Measurements from ENCODE around the gene DLEC1.

The DLEC1 gene

DNA sequence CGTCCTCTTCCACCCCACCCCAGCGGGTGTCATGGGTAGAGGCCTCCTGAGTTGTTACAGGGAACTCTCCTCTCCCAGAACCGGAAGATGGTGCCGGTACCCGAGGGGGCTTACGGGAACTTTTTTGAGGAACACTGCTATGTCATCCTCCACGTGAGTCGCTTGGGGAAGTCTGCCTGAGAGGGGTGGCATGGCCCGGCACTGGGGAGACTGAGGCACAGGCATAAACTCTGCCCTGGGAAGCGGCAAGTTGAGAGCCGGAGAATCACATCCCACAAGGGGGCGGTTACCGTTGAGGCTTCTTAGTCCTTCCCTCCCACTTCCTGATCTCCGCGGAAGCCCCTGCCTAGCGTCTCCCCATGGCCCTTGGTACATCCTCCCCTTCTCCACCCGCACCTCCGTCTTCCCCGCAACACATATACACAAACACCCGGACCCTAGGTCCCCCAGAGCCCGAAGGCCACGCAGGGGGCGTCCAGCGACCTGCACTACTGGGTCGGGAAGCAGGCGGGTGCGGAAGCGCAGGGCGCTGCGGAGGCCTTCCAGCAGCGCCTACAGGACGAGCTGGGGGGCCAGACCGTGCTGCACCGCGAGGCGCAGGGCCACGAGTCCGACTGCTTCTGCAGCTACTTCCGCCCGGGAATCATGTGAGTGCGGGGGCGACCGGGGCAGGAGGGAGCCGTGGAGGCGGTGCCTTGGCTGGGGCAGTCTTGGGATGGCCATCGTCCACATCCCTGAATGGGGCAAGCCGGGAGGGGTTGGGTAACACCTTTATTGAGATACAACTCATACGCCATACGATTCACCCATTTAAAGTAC lies 45.0 kb upstream of the DLEC1 start:
- Histone ChIP-seq H3K36me3 (replicated peaks in 1 of 2; ENCODE audit: control insufficient read depth in 2 of 2, insufficient read depth in 2 of 2, low read length in 2 of 2) (peaks cover 0 to 2% of the 10 kb centered on the region in 2 donors), H3K9ac (ENCODE audit: low read depth, low read length, poor library complexity) (peak overlapping the region; percentile 91), H2BK120ac (ENCODE audit: low read depth, low read length) (peak overlapping the region; percentile 63), H4K8ac (ENCODE audit: low read depth, low read length) (peak overlapping the region; percentile 83), H3K27ac (replicated peaks; ENCODE audit: low read length) (no peak overlapping the region), H3K4me2 (ENCODE audit: insufficient read depth, low read length, poor library complexity, severe bottlenecking) (peak overlapping the region; percentile 80), H2AFZ (ENCODE audit: low read length) (peak overlapping the region; percentile 77), H2BK15ac (ENCODE audit: low read length) (peak overlapping the region; percentile 87), H3K27me3 (ENCODE audit: control insufficient read depth in 3 of 3, insufficient read depth in 3 of 3, low read depth in 1 of 3, low read length in 3 of 3) (peaks cover 0 to 70% (median 6%) of the 10 kb centered on the region in 3 experiments), H3K23ac (ENCODE audit: low read depth, low read length, poor library complexity) (peak overlapping the region; percentile 95), H3K14ac (ENCODE audit: low read length) (peak overlapping the region; percentile 95), H2BK5ac (ENCODE audit: low read length) (peak overlapping the region; percentile 54), H3K4me1 (ENCODE audit: control insufficient read depth in 2 of 2, insufficient read depth in 1 of 2, low read depth in 1 of 2, low read length in 2 of 2) (peaks cover 0 to 15% of the 10 kb centered on the region in 2 donors), H3K4me3 (ENCODE audit: low read length in 2 of 2) (peak overlapping the region in 1 of 2 donors; percentile 82), H3K4ac (ENCODE audit: low read length) (peak overlapping the region; percentile 40), H3K18ac (ENCODE audit: low read length) (peak overlapping the region; percentile 98), H2AK5ac (ENCODE audit: low read depth, low read length) (peak overlapping the region; percentile 72), H2BK12ac (ENCODE audit: low read length) (peak overlapping the region; percentile 75), H3K79me1 (ENCODE audit: low read depth, low read length) (no peaks in the 10 kb centered on the region), H3K9me3 (replicated peaks in 1 of 2; ENCODE audit: control insufficient read depth in 2 of 2, insufficient read depth in 1 of 2, low read depth in 1 of 2, low read length in 2 of 2) (no peaks in the 10 kb centered on the region), H4K91ac (ENCODE audit: low read depth, low read length, poor library complexity) (no peak overlapping the region)
- no CpG with 5 or more reads among the region's 49 CpGs for WGBS, 2 donors (ENCODE audit: extremely low coverage in 2 of 2, insufficient read length in 2 of 2, insufficient replicate concordance in 1 of 2)
- DNase-seq (ENCODE audit: low spot score): peak; percentile 17

DNA sequence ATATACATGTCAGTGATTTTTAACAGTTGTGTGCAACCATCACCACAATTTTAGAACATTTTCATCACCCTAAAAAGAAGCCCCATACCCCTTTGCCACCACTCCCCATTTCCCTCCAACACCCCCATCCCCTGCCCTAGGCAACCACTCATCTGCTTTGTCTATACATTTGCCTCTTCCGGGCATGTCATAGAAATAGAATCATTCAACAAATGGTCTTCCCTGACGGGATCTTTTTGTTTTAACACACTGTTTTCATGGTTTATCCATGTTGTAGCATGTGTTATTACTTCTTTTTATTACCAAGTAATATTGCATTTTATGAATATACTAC lies 44.4 kb upstream of the DLEC1 start:
- peak overlapping the region; percentile 80 for H3K4me2 ChIP-seq (ENCODE audit: insufficient read depth, low read length, poor library complexity, severe bottlenecking)
- no peak overlapping the region for H3K4me3 ChIP-seq (ENCODE audit: low read length in 2 of 2)
- H3K4me1 ChIP-seq (ENCODE audit: control insufficient read depth in 2 of 2, insufficient read depth in 1 of 2, low read depth in 1 of 2, low read length in 2 of 2): peaks cover 0 to 18% of the 10 kb centered on the region in 2 donors

DNA sequence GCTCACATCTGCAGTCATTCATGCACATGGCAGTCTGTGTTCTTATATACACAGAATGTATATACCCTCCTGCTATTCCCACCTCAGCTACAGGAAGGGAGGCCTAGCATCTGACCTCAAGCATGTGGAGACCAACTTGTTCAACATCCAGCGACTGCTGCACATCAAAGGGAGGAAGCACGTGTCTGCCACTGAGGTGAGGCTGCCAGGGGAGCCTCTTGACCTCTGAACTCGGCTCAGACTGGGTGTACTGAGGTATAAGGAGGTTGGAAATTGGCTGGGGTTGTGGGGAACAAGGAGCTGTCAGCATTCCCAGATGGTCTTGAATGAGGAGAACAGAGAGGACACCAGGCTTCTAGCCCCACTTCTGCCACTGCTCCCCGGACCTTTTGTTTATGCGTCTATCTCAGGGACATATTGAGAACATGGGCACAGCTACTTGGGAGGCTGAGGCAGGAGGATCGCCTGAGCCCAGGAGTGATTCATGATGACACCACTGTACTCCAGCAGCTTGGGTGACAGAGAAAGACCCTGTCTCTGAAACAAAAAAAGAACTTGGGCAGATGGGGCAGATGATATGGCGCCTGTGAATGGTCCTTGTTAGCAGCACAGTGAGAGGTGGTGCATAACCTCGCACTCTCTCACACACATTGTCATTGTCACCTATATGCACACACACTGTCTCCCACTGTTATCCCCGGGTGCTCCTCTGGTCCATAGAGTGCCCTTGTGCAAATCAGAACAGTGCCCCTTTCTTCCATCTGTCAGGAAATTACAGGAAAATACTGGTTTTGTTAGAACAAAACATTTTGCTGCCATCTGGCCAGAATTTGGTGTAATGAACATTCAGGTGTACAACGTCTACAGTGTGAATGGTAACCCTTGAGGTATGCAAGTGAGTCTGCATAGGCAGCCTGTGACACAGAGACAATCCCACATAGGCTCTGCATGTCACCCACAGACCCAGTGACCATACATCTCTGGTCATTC lies 43.1 kb upstream of the DLEC1 start:
- peaks cover 0 to 64% (median 6%) of the 10 kb centered on the region in 3 experiments for H3K27me3 ChIP-seq (ENCODE audit: control insufficient read depth in 3 of 3, insufficient read depth in 3 of 3, low read depth in 1 of 3, low read length in 3 of 3)
- no peak overlapping the region for H2BK5ac ChIP-seq (ENCODE audit: low read length)
- H3K23ac ChIP-seq (ENCODE audit: low read depth, low read length, poor library complexity): no peak overlapping the region
- no peak overlapping the region for H3K4ac ChIP-seq (ENCODE audit: low read length)
- H3K27ac ChIP-seq (replicated peaks; ENCODE audit: low read length): no peak overlapping the region
- H2BK120ac ChIP-seq (ENCODE audit: low read depth, low read length): no peak overlapping the region
- no peak overlapping the region for H2AK5ac ChIP-seq (ENCODE audit: low read depth, low read length)
- H3K4me1 ChIP-seq (ENCODE audit: control insufficient read depth in 2 of 2, insufficient read depth in 1 of 2, low read depth in 1 of 2, low read length in 2 of 2): peaks cover 7 to 18% of the 10 kb centered on the region in 2 donors
- no peak overlapping the region for H3K9ac ChIP-seq (ENCODE audit: low read depth, low read length, poor library complexity)
- H2BK15ac ChIP-seq (ENCODE audit: low read length): no peak overlapping the region
- no peak overlapping the region for H3K18ac ChIP-seq (ENCODE audit: low read length)
- no peak overlapping the region for H4K91ac ChIP-seq (ENCODE audit: low read depth, low read length, poor library complexity)
- peak overlapping the region in 1 of 2 donors; percentile 47 for H3K4me3 ChIP-seq (ENCODE audit: low read length in 2 of 2)
- H3K14ac ChIP-seq (ENCODE audit: low read length): no peak overlapping the region
- no peaks in the 10 kb centered on the region for H3K79me1 ChIP-seq (ENCODE audit: low read depth, low read length)
- DNase-seq (ENCODE audit: low spot score): no peak
- H2BK12ac ChIP-seq (ENCODE audit: low read length): no peak overlapping the region
- WGBS, 2 donors (ENCODE audit: extremely low coverage in 2 of 2, insufficient read length in 2 of 2, insufficient replicate concordance in 1 of 2): no CpG with 5 or more reads among the region's 10 CpGs
- H3K9me3 ChIP-seq (replicated peaks in 1 of 2; ENCODE audit: control insufficient read depth in 2 of 2, insufficient read depth in 1 of 2, low read depth in 1 of 2, low read length in 2 of 2): no peaks in the 10 kb centered on the region
- no peak overlapping the region for H4K8ac ChIP-seq (ENCODE audit: low read depth, low read length)
- no peak overlapping the region for H2AFZ ChIP-seq (ENCODE audit: low read length)
- H3K36me3 ChIP-seq (replicated peaks in 1 of 2; ENCODE audit: control insufficient read depth in 2 of 2, insufficient read depth in 2 of 2, low read length in 2 of 2): peaks cover 0 to 4% of the 10 kb centered on the region in 2 donors
- H3K4me2 ChIP-seq (ENCODE audit: insufficient read depth, low read length, poor library complexity, severe bottlenecking): no peak overlapping the region

More for the DNA sequence above, 44.4 kb upstream of the DLEC1 start:
- no peak overlapping the region for H2BK12ac ChIP-seq (ENCODE audit: low read length)
- no peak overlapping the region for H2BK120ac ChIP-seq (ENCODE audit: low read depth, low read length)
- no peak overlapping the region for H2AK5ac ChIP-seq (ENCODE audit: low read depth, low read length)
- no peak overlapping the region for H2BK15ac ChIP-seq (ENCODE audit: low read length)
- H4K8ac ChIP-seq (ENCODE audit: low read depth, low read length): no peak overlapping the region
- no peak overlapping the region for H3K9ac ChIP-seq (ENCODE audit: low read depth, low read length, poor library complexity)
- WGBS, 2 donors (ENCODE audit: extremely low coverage in 2 of 2, insufficient read length in 2 of 2, insufficient replicate concordance in 1 of 2): no CpG with 5 or more reads among the region's 2 CpGs
- no peak overlapping the region for H3K4ac ChIP-seq (ENCODE audit: low read length)
- H3K27ac ChIP-seq (replicated peaks; ENCODE audit: low read length): no peak overlapping the region
- H3K36me3 ChIP-seq (replicated peaks in 1 of 2; ENCODE audit: control insufficient read depth in 2 of 2, insufficient read depth in 2 of 2, low read length in 2 of 2): peaks cover 0 to 4% of the 10 kb centered on the region in 2 donors
- H3K9me3 ChIP-seq (replicated peaks in 1 of 2; ENCODE audit: control insufficient read depth in 2 of 2, insufficient read depth in 1 of 2, low read depth in 1 of 2, low read length in 2 of 2): no peaks in the 10 kb centered on the region
- DNase-seq (ENCODE audit: low spot score): no peak
- H3K23ac ChIP-seq (ENCODE audit: low read depth, low read length, poor library complexity): no peak overlapping the region
- H4K91ac ChIP-seq (ENCODE audit: low read depth, low read length, poor library complexity): no peak overlapping the region
- no peak overlapping the region for H3K14ac ChIP-seq (ENCODE audit: low read length)
- no peaks in the 10 kb centered on the region for H3K79me1 ChIP-seq (ENCODE audit: low read depth, low read length)
- H3K27me3 ChIP-seq (ENCODE audit: control insufficient read depth in 3 of 3, insufficient read depth in 3 of 3, low read depth in 1 of 3, low read length in 3 of 3): peaks cover 0 to 69% (median 6%) of the 10 kb centered on the region in 3 experiments
- no peak overlapping the region for H2AFZ ChIP-seq (ENCODE audit: low read length)
- no peak overlapping the region for H2BK5ac ChIP-seq (ENCODE audit: low read length)
- no peak overlapping the region for H3K18ac ChIP-seq (ENCODE audit: low read length)

All from neuronal stem cell (in vitro differentiated cells).